SK-N-SH treated with all-trans-retinoic acid at 6 μM for 48 hours (cell line): ENCODE data around the gene RHBDF2.
A peak's percentile ranks its signal among the peaks of the same experiment; 100 is the strongest.

ENCODE experiments used
- ATAC-seq: fragments of 200-7000 bp; cut with Tn5 transposase; 3 replicates; pipeline ENCODE4 v1.9.1; 2020; ENCODE audit warnings: mild to moderate bottlenecking, moderate library complexity
- ARNTL ChIP-seq: fragments of 450-650 bp; formaldehyde crosslinking; IDR thresholded peaks from 2 replicates; pipeline ENCODE4 v1.5.0; 2020; ENCODE audit warnings: low read depth, mild to moderate bottlenecking, moderate library complexity, borderline replicate concordance
- CREB5 ChIP-seq: fragments of 250-450 bp; sonication (Bioruptor Pico); IDR thresholded peaks from 2 replicates; pipeline ENCODE4 v1.5.1; 2020; ENCODE audit warnings: low read depth, mild to moderate bottlenecking, moderate library complexity
- CSDC2 ChIP-seq: fragments of 250-450 bp; sonication (Bioruptor Pico); IDR thresholded peaks from 2 replicates; pipeline ENCODE4 v1.5.0; 2020; ENCODE audit warnings: mild to moderate bottlenecking, moderate library complexity
- ESRRG ChIP-seq: fragments of 250-450 bp; sonication (Bioruptor Pico); IDR thresholded peaks from 2 replicates; pipeline ENCODE4 v1.6.1; 2021; ENCODE audit warnings: mild to moderate bottlenecking
- ISL1 ChIP-seq: fragments of 250-450 bp; sonication (Bioruptor Pico); IDR thresholded peaks from 2 replicates; pipeline ENCODE4 v2.1.2; 2022; ENCODE audit warnings: mild to moderate bottlenecking, moderate library complexity
- OSR1 ChIP-seq: fragments of 250-450 bp; sonication (Bioruptor Pico); IDR thresholded peaks from 2 replicates; pipeline ENCODE4 v1.8.0; 2022; ENCODE audit warnings: moderate library complexity, mild to moderate bottlenecking, inconsistent platforms
- PATZ1 ChIP-seq: fragments of 250-450 bp; sonication (Bioruptor Pico); IDR thresholded peaks from 2 replicates; pipeline ENCODE4 v1.8.0; 2020; ENCODE audit warnings: mild to moderate bottlenecking, moderate library complexity, borderline replicate concordance
- POU6F1 ChIP-seq: fragments of 250-450 bp; sonication (Bioruptor Pico); IDR thresholded peaks from 2 replicates; pipeline ENCODE4 v1.8.0; 2021; ENCODE audit warnings: low read depth, mild to moderate bottlenecking, moderate library complexity, borderline replicate concordance
- PPARA ChIP-seq: fragments of 250-450 bp; sonication (Bioruptor Pico); IDR thresholded peaks from 2 replicates; pipeline ENCODE4 v1.5.0; 2020; ENCODE audit warnings: mild to moderate bottlenecking, borderline replicate concordance
- RARB ChIP-seq: fragments of 250-450 bp; sonication (Bioruptor Pico); IDR thresholded peaks from 2 replicates; pipeline ENCODE4 v1.8.0; 2021; ENCODE audit warnings: mild to moderate bottlenecking, moderate library complexity
- ZC3H10 ChIP-seq: fragments of 250-450 bp; sonication (Bioruptor Pico); IDR thresholded peaks from 2 replicates; pipeline ENCODE4 v1.5.1; 2021; ENCODE audit warnings: mild to moderate bottlenecking, moderate library complexity
- ZFP3 ChIP-seq: fragments of 250-450 bp; sonication (Bioruptor Pico); IDR thresholded peaks from 2 replicates; pipeline ENCODE4 v1.5.0; 2020; ENCODE audit warnings: mild to moderate bottlenecking, moderate library complexity
- ZNF565 ChIP-seq: fragments of 450-650 bp; formaldehyde crosslinking; conservative IDR thresholded peaks from 2 replicates; pipeline ENCODE4 v1.5.0; 2020; ENCODE audit warnings: low read depth, mild to moderate bottlenecking, moderate library complexity
- ZNF70 ChIP-seq: fragments of 450-650 bp; formaldehyde crosslinking; IDR thresholded peaks from 2 replicates; pipeline ENCODE4 v1.5.0; 2020; ENCODE audit warnings: mild to moderate bottlenecking, moderate library complexity
- ZNF8 ChIP-seq: fragments of 450-650 bp; formaldehyde crosslinking; IDR thresholded peaks from 2 replicates; pipeline ENCODE4 v1.5.0; 2020; ENCODE audit warnings: mild to moderate bottlenecking, moderate library complexity
- TF ChIP-seq, protein P1 (sequence below): fragments of 250-450 bp; sonication (Bioruptor Pico); IDR thresholded peaks from 2 replicates; pipeline ENCODE4 v1.5.0; 2020; ENCODE audit warnings: mild to moderate bottlenecking, moderate library complexity
- TF ChIP-seq, protein P2 (sequence below): fragments of 250-450 bp; sonication (Bioruptor Pico); IDR thresholded peaks from 2 replicates; pipeline ENCODE4 v1.5.1; 2021; ENCODE audit warnings: mild to moderate bottlenecking, moderate library complexity

RHBDF2 gene

DNA sequence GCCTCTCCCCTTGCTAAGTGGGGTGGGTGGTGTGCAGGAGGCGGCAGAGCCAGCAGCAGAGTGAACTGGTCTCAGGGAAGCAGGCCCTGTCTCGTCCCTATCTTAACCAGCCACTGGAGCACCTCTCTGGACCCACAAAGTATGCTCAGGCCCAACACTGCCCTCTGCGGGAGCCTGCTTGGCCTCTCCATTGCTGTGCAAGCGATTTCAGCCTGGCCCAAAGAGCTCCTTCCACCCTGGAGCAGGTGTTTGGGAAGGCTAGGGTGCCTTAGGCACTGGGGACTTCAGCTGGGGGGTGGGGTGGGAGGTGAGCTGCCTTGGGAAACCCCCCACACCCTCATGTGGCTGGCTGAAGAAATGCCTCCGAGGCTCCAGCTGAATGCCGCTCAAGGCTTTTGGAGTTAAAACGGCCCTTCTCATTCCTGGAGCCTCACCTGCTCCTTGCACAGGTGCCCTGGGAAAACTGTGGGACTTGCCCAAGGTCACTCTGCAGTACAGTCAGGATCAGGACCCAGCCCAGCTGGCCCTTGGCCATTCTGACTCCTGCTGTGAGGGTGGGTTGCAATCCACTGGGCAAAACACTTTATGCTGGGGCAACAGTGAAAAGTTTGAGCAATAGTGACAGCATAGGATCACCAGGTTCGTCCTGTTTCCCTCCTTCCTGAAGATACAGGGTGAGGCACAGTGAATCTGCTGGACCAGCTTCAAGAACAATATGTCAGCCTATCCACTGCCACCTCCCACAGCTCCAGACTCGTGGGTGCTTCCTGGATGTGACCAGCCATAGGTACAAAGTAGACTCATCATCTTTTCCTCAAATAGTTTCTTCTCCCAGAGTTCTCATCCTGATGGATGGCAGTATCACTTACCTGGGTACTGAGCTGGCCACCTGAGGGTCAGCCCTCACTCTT, 42.4 kb downstream of the RHBDF2 start:
- TF ChIP-seq PPARA (CRISPR knock-in tag) (no peak), ZNF565 (no peak), CSDC2 (CRISPR knock-in tag) (no peak), RARB (CRISPR knock-in tag) (no peak), ARNTL (CRISPR knock-in tag) (no peak), ZC3H10 (CRISPR knock-in tag) (no peak), CREB5 (no peak), PATZ1 (CRISPR knock-in tag) (no peak), ESRRG (CRISPR knock-in tag) (no peak), ISL1 (no peak), OSR1 (no peak)
- TF ChIP-seq, protein P1, sequence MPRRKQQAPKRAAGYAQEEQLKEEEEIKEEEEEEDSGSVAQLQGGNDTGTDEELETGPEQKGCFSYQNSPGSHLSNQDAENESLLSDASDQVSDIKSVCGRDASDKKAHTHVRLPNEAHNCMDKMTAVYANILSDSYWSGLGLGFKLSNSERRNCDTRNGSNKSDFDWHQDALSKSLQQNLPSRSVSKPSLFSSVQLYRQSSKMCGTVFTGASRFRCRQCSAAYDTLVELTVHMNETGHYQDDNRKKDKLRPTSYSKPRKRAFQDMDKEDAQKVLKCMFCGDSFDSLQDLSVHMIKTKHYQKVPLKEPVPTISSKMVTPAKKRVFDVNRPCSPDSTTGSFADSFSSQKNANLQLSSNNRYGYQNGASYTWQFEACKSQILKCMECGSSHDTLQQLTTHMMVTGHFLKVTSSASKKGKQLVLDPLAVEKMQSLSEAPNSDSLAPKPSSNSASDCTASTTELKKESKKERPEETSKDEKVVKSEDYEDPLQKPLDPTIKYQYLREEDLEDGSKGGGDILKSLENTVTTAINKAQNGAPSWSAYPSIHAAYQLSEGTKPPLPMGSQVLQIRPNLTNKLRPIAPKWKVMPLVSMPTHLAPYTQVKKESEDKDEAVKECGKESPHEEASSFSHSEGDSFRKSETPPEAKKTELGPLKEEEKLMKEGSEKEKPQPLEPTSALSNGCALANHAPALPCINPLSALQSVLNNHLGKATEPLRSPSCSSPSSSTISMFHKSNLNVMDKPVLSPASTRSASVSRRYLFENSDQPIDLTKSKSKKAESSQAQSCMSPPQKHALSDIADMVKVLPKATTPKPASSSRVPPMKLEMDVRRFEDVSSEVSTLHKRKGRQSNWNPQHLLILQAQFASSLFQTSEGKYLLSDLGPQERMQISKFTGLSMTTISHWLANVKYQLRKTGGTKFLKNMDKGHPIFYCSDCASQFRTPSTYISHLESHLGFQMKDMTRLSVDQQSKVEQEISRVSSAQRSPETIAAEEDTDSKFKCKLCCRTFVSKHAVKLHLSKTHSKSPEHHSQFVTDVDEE (CRISPR knock-in tag): no peak
- TF ChIP-seq, protein P2, sequence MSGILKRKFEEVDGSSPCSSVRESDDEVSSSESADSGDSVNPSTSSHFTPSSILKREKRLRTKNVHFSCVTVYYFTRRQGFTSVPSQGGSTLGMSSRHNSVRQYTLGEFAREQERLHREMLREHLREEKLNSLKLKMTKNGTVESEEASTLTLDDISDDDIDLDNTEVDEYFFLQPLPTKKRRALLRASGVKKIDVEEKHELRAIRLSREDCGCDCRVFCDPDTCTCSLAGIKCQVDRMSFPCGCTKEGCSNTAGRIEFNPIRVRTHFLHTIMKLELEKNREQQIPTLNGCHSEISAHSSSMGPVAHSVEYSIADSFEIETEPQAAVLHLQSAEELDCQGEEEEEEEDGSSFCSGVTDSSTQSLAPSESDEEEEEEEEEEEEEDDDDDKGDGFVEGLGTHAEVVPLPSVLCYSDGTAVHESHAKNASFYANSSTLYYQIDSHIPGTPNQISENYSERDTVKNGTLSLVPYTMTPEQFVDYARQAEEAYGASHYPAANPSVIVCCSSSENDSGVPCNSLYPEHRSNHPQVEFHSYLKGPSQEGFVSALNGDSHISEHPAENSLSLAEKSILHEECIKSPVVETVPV (CRISPR knock-in tag): no peak
- TF ChIP-seq, all 23 proteins: peak for 0
- peak; percentile 88 for ATAC-seq

GRCh38 chr17:76453431-76453743, 47.8 kb downstream of the RHBDF2 start:
- no peak for ATAC-seq

More at GRCh38 chr17:76453431-76453743, 47.8 kb downstream of the RHBDF2 start:
- no peak for TF ChIP-seq ZFP3
- TF ChIP-seq POU6F1: no peak
- TF ChIP-seq PPARA (CRISPR knock-in tag): no peak
- no peak for TF ChIP-seq ZNF8
- no peak for TF ChIP-seq ISL1
- TF ChIP-seq ESRRG (CRISPR knock-in tag): no peak
- TF ChIP-seq ZNF70 (CRISPR knock-in tag): no peak
- TF ChIP-seq ARNTL (CRISPR knock-in tag): no peak
- TF ChIP-seq, protein P2 (CRISPR knock-in tag): no peak
